Measurements from ENCODE around the gene PPFIBP2. TPM values are rescaled to one million over a fixed set of nuclear protein-coding genes. Genes with fewer than 3 reads are reported as not detected.

PPFIBP2 gene
- total and polyA plus RNA-seq, 2 of the 13 experiments (the other 11 are each of a cell fraction or from before 2014, with no cell fraction given) = 15.0 to 52.5 TPM

- no peaks in the 10 kb centered on the region for H3K9me3 ChIP-seq (ENCODE audit: low read length)
- H3K79me2 ChIP-seq (ENCODE audit: insufficient read depth, low read length) = no peaks in the 10 kb centered on the region
- intact Hi-C loops (cut with micrococcal nuclease; ENCODE audit: unreplicated experiment) = no loop called here
- CTCF ChIA-PET (ENCODE audit: low intra/inter-chr PET ratio, low total read pairs) = no interaction called here
- H4K20me1 ChIP-seq (ENCODE audit: insufficient read depth, low read length) = no peaks in the 10 kb centered on the region
- no peak for FAIRE-seq
- H3K36me3 ChIP-seq (replicated peaks in 1 of 2; ENCODE audit: control insufficient read depth in 1 of 2, insufficient read depth in 2 of 2, low read length in 2 of 2) = peaks cover 0 to 6% of the 10 kb centered on the region in 2 experiments; a peak in 1 of 5 replicates
- H3K27me3 ChIP-seq (ENCODE audit: control insufficient read depth in 1 of 2, insufficient read depth in 2 of 2, low read length in 2 of 2) = no peaks in the 10 kb centered on the region; a peak in 1 of 5 replicates
- peaks cover 5% of the 10 kb centered on the region; the same call in 1 of the 2 replicates for H3K4me1 ChIP-seq (ENCODE audit: insufficient read depth, low read length)
- TF ChIP-seq ZNF383 (CRISPR knock-in tag; IDR thresholded peaks at IDR 0.05; ENCODE audit: borderline replicate concordance) = no peak
- no peak for TF ChIP-seq IKZF5 (CRISPR knock-in tag; IDR thresholded peaks at IDR 0.05)
- TF ChIP-seq HNRNPK (IDR thresholded peaks at IDR 0.05; ENCODE audit: low read depth, low read length, poor library complexity, severe bottlenecking) = no peak
- no peak for TF ChIP-seq ZBTB34 (CRISPR knock-in tag; IDR thresholded peaks at IDR 0.05)
- TF ChIP-seq SRSF9 (IDR thresholded peaks at IDR 0.05; ENCODE audit: borderline replicate concordance, insufficient read depth, low read depth, low read length, poor library complexity, severe bottlenecking) = no peak
- TF ChIP-seq PHF8 (CRISPR knock-in tag; IDR thresholded peaks at IDR 0.05) = no peak
- TF ChIP-seq NR0B2 (CRISPR knock-in tag; IDR thresholded peaks at IDR 0.05) = no peak
- TF ChIP-seq SMARCC2 (IDR thresholded peaks at IDR 0.05) = no peak
- TF ChIP-seq PITX1 (CRISPR knock-in tag; IDR thresholded peaks at IDR 0.05) = no peak
- TF ChIP-seq HOXA9 (CRISPR knock-in tag; IDR thresholded peaks at IDR 0.05; ENCODE audit: borderline replicate concordance) = no peak
- TF ChIP-seq, protein P1, sequence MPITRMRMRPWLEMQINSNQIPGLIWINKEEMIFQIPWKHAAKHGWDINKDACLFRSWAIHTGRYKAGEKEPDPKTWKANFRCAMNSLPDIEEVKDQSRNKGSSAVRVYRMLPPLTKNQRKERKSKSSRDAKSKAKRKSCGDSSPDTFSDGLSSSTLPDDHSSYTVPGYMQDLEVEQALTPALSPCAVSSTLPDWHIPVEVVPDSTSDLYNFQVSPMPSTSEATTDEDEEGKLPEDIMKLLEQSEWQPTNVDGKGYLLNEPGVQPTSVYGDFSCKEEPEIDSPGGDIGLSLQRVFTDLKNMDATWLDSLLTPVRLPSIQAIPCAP (CRISPR knock-in tag; IDR thresholded peaks at IDR 0.05; ENCODE audit: low read depth) = no peak
- no peak for TF ChIP-seq ZNF503 (CRISPR knock-in tag; IDR thresholded peaks at IDR 0.05)
- no peak for TF ChIP-seq MAF1 (CRISPR knock-in tag; IDR thresholded peaks at IDR 0.05; ENCODE audit: borderline replicate concordance)
- no peak for TF ChIP-seq HOXA3 (CRISPR knock-in tag; IDR thresholded peaks at IDR 0.05)
- POLR2A ChIA-PET = no interaction called here
- DNase-seq (ENCODE audit: low spot score) = no peak
- H3K9ac ChIP-seq (ENCODE audit: insufficient read depth, low read depth, low read length) = no peak overlapping the region
- no TSS peak for BruUV-seq (replicated peaks)
- in situ Hi-C loops (cut with HindIII; ENCODE audit: extremely low pct_ligation_motif_present, low pct_unique_long_range_greater_than_20kb) = no loop called here
- H3K27ac ChIP-seq (ENCODE audit: extremely low read length, insufficient read depth, low read length) = no peak overlapping the region
- no peak overlapping the region for H3K4me2 ChIP-seq (ENCODE audit: low read depth, low read length)
- H3K4me3 ChIP-seq (replicated peaks in 1 of 3; ENCODE audit: insufficient read depth in 1 of 3, low read depth in 2 of 3, low read length in 3 of 3) = no peak overlapping the region
- no peak overlapping the region for H2AFZ ChIP-seq (ENCODE audit: low read length)
- no peak for ATAC-seq
- 93% methylated on average over 4 of the region's 4 CpGs for WGBS (ENCODE audit: low lambda C conversion rate)
Measured at GRCh38 chr11:7545611-7546010, 31.8 kb downstream of the PPFIBP2 start.
